GM19035 (cell line): ENCODE results near the gene GRM8.

Source experiments
- ATAC-seq: cut with Tn5 transposase; IDR thresholded peaks from one replicate; pipeline ENCODE4 v1.9.1; 2021; ENCODE audit not compliant: unreplicated experiment

The GRM8 gene

DNA sequence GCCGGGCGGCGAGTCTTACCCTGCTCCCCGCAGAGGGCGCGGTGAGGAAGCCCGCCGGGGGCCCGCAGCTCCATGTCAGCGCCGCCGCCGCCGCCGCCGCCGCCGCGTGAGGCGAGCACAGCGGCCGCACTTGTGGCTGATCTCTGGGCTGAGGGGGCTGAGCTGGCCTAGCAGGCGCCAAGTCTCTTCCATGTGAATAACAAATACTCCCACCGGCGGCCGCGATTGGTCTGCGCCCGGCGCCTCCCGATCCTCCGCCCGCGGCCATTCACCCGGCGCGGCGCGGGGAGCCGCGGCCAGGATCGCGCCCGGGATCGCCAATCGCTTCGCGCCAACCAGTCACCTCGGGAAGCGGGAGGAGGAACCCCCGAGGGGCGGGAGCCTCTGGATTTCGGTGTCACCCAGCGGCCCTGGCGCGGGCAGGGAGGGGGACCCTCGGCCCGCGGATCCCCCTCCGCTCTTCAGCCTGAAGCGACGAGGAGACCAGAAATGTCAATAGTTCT, at the start of gene GRM8:
GRM8 (minus strand) TSS at position 164 of the 503 bp plus-strand sequence.
- no peak for ATAC-seq

DNA sequence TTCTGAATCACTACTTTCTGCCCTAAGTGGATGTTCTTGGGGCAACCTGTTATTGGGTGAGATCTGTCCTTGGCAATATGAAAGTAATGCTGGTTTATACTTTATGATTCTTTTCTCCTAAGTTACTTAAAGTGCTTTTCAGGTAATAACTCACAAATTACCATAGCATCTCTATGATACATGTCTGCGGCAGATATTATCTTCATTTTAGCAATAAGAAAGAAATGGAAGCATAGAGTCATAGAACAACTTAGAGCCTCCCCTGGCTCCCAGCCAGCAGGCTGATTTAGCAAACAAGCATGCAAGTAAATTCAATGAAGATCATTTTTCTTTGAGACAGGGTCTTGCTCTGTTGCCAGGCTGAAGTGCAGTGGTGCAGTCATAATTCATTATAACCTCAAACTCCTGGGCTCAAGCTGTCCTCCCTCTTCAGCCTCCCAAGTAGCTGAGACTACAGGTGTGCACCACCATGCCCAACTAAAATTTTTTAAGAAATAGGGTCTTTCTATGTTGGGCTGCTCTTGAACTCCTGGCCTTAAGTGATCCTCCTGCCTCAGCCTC, 38.1 kb upstream of the GRM8 start:
- no peak for ATAC-seq

DNA sequence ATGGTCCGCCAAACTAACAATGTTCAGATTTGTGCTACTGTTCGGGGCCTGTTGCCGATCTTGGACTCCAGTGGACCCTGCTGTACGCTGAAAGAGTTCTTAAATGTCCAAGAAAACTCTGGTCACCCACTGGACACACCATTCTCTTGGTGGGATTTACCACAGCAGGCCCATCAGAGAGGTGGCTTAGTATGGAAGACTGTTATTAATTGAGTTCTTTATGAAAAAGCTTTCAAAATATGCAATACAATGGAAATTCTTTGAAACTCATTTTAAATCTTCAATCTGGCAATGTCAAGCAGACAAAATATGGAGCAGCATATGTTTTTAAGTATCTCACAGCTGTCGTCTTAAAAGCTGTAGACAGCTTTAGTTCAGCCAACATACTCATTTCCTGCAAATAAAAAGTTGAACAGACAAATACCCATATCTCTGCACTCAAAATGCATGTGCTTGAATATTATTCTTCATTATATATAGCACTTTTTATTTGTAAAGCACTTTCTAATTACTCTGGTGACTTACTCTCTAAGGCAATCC, 37.4 kb upstream of the GRM8 start:
- ATAC-seq: no peak

- ATAC-seq: no peak
Measured at GRCh38 chr7:127287133-127287532, 34.4 kb upstream of the GRM8 start.

- no peak for ATAC-seq
Measured at GRCh38 chr7:127270093-127270492, 17.4 kb upstream of the GRM8 start.

GRCh38 chr7:127266047-127266446, 13.3 kb upstream of the GRM8 start:
- ATAC-seq: no peak

DNA sequence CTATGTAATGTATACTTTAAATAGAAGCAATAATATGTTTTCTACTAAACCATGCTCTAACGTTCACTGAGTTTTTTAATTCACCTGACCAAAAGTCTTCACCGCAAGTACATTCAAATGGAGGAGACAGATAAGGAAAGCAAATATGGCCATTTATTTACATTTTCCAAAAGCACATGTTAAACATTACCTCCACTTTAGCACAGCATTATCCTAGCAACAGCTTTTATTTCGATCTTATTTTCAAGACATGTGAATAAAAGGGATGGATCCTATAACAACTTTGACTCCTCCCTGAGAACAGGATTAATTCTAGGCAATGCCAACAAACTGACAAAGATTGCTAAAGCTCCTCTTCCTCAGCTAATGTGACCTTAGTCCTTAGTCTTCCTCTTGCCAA, 11.5 kb upstream of the GRM8 start:
- ATAC-seq: no peak

DNA sequence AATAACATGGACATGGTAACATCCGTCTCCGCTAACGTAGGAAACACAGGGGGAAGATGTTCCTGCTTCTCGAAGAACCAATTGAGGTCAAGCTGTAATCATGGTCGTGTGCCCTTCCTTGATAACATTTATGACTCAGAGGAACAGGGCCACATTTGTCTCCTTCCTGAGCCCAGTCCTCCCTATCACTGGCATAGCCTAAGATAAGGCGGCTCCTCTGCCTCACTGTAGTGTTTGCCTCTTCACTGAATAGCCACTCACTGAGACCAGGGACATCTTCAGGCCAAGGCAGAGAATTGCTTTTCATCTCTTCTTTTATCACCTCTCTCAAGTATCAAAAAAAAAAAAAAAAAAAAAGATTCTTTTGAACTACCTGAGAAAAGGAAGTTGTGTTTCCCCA, 5.4 kb upstream of the GRM8 start:
- ATAC-seq: no peak

GRCh38 chr7:127257086-127257485, 4.3 kb upstream of the GRM8 start:
- no peak for ATAC-seq

- no peak for ATAC-seq
Measured at GRCh38 chr7:127256041-127256725, 3.4 kb upstream of the GRM8 start.

DNA sequence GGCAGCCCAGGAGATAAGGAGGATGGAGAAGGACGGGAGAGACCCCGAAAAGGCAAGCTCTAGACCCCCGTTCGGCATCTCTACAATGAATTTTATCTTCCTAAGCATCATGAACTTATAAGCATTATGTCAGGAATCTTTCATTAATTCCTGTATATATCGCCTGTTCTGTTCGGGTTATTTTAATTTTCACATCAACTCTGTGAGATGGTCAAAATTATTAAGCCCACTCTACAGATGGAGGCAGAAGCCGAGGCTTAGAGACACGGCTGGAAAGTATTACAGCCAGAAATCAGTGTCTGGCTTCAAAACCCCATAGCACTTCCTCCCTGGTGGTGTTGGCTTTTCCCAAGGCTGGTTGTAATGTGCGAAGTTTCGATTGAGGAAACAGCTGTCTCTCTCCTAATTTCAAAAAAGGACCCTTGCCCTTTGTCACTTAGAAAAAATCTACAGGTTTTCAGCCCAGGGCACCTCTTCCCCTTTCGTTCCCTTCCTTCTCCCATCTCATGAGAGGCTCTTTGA, 1.5 kb upstream of the GRM8 start:
- ATAC-seq: no peak

DNA sequence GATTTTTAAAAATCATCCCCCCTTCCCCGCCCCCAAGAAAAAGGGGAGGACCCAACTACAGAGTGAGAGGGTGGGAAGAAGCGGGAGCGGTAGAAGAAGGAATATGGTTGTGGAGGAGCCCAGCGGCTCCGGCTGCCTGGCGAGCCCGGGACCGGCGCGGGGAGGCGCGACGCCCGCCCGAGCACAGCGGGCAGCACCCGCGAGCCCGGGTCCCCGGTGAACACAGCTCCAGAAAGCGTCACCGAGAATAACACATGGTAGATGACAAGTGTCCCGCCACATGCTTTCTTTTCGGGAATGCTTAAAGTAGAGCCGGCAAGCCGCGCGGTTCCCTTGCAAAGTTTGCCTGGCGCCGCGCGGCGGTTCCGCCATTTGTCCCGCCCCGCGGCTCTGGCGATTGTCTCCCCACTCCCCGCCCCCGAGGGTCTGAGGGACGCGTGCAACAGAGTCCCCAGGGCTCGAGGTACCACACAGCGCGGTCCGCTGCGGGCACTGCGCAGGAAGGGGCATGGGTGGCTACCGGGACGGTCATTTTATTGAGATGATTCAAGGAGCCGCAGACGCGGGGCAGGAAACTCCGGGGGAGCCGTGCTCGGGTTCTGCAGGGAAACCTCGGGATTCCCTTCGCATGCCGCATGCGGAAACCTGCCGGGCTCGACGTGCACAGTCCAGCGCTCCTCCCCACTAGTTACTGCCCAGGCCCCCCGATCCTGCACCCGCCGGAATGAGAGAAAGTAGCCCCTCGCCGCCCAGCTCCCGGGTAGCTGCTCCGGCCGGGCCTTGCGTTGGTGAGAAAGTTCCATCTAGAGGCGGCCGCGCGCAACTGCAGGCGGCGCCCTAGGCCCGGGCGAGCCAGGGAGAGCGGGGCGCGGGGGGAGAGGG, 781 bp upstream of the GRM8 start:
- peak; percentile 84 for ATAC-seq

DNA sequence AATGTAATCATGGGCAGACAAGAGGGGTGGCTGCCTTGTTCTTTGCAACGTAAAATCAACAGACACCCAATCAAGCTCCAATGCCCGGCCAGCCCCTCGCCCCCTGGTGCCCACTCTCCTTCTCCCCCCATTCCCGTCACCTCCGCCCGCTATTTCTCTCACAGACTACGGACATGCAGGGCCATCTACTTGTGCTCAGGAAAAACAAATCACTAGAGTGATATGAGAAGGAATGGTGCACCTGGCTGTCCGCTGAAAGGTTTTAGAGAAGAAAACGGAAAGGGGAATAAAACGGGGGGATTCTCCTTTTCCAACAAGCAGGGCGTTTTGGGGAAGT, 396 bp downstream of the GRM8 start:
- ATAC-seq: no peak

DNA sequence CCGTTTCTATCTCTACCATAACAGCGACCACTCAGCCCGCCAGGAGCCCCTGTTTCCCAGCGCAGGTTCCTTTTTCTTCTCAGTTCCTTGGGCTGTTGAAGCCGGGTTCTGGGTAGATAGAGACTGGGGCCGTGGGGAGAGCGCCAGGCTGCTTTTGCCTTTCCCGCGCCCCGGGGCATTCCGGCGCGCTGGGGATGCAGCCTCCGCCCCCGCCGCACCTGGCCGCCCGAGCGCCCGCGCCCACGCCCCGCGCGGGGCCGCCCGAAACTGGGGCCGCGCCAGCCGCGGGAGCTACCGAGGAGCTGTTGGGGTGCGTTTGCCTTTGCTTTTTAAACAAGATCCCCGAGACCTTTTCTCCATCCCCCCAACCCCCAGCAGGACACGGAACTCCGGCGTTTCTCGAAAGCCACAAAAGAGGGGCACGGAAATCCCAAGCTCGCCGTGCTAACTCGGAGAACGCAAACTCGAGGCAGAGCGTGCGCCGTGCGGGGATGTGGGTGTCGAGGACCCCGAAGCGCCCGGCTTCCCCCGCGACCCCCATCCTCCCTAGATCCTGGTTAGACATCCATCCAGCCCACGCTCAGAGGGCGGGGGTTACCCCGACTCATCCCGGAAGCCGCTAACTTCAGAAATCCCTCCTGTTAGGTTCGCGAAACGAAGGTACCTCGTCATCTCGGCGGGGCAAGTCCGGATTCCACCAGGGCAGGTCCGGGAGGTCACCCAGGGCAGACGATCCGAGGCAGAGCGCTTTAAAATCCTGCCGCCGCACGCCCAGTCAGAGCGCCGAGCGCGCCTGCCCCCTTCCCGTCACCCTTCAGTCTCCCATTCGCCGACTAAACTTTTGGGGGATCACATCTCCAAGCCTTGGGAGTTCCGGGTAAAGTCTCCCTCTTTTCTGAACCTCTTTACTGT, 1.0 kb downstream of the GRM8 start:
- ATAC-seq: peak; percentile 21

- ATAC-seq: no peak
Measured at GRCh38 chr7:127251036-127251464, 1.7 kb downstream of the GRM8 start.

GRCh38 chr7:127250312-127251035, 2.3 kb downstream of the GRM8 start:
- ATAC-seq: no peak

DNA sequence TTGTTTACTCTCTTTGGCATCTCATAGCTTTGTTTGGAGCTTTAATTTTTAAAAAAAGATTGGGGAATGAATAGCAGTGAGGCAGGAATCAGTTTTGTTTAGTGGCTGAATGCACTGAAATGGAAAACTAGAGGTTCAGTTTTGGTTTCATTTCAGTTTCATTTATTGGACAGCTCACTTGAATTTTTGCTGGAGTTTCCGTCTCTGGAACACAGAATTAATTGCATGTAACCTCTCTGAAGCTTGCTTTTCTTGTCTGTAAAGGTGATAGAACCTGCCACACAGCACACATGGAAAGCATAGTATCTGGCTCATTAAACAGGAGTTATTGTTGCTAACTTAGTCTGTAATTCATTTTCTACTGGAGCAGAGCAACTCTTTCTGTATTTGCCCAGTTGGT, 7.1 kb downstream of the GRM8 start:
- ATAC-seq: no peak

DNA sequence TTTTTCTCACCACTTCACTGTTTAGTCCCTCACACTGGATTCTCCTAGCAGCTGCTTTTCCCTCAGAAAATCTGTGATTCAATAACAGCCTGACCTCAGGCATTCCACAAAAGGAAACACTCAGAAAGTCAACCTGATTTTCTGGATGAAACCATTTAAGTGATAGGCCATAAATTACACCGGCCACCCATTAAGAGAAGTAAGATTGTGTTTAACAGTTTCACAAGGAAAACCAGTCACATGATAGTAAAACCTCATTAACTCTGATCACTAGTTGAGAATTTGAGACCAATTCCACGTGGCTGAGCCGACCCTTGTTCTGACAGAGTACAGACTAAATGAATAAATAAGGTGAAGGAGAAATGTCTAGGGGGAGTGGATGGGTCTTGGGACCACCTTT, 7.7 kb downstream of the GRM8 start:
- ATAC-seq: no peak

- ATAC-seq: no peak
Measured at GRCh38 chr7:127239814-127240213, 12.9 kb downstream of the GRM8 start.

DNA sequence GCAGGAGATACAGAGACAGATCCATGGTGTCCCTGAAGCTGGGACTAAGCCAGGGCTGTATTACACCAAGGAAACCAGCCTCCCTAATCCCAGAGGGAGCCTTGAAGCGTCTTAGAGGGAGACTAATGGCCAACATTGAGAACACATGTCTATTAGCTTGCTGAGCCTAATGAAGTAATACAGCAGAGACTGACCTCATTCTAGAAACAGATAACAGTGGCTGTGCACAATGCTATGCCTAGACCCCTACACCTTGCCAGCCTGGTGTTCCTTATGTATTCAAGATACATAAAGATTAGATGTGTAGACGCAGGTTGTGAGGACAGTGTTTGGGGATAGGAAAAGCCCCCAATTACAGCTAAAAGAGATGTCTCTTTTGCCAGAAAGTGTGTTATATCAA, 19.1 kb downstream of the GRM8 start:
- ATAC-seq: no peak
